Loucy (cell line): Measurements from ENCODE around the gene ATP13A5.

Experiments
- CTCF ChIP-seq: fragments of 200-600 bp; sonication (generic); conservative IDR thresholded peaks from 2 replicates; pipeline ENCODE4 v1.5.1; 2014; ENCODE audit warnings: mild to moderate bottlenecking, antibody characterized with exemption, low read length
- EZH2phosphoT487 ChIP-seq: fragments of 200-600 bp; IDR thresholded peaks from 2 replicates; pipeline ENCODE4 v1.6.1; 2018; ENCODE audit warnings: antibody characterized with exemption, mild to moderate bottlenecking, moderate library complexity, borderline replicate concordance

DNA sequence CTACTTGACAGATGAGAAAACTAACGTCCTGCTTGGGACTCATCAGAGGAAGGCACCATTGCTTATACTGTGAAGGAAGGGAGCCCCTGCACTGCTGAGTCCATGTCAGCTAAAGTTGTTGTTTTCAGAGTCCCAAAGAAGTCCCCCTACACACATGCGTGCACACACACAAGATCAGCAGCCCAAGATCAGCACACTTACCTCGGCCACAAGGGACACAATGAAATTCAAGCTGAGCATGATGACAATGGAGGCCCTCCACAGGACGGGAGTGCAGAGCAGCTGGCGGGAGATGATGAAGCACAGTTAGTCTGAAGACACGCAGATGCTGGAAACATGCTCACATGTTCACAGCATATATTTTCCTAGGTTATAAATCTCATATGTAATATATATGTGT, 28.6 kb upstream of the ATP13A5 start:
- no peak for TF ChIP-seq CTCF
- TF ChIP-seq EZH2phosphoT487 = no peak
